Natural killer cell treated with Interleukin-12 subunit alpha and Interleukin-12 subunit beta and Interleukin-15 and Interleukin-18, amount 100 ng/mL, for 72 hours (primary cell): ENCODE measurements around the gene KMT2E. TPM values are rescaled to one million over a fixed set of nuclear protein-coding genes. Genes with fewer than 3 reads are reported as not detected.

ENCODE experiments used
- ATAC-seq, 2 donors: fragments of 150-1000 bp; cut with Tn5 transposase in 1 of 2; sonication (Bioruptor Pico), chemical (Tn5 transposase) in 1 of 2; 2 replicates each; pipeline ENCODE4 v1.10.0; 2021
- DNase-seq: peaks from one replicate; pipeline ENCODE4 v3.0.0; 2022; ENCODE audit warnings: low spot score
- H3K27ac Mint-ChIP-seq, 2 donors: 1 replicate in 1 of 2; 2 replicates in 1 of 2; pipeline ENCODE4 v1.8.0; 2022; ENCODE audit warnings: mixed read lengths in 2 of 2, mild to moderate bottlenecking in 1 of 2, moderate library complexity in 1 of 2
- H3K27me3 Mint-ChIP-seq, 2 donors: 1 replicate in 1 of 2; 2 replicates in 1 of 2; pipeline ENCODE4 v1.8.0; 2022; ENCODE audit warnings: mixed read lengths in 2 of 2
- H3K36me3 Mint-ChIP-seq: one replicate; pipeline ENCODE4 v1.8.0; 2022; ENCODE audit warnings: mixed read lengths
- H3K4me1 Mint-ChIP-seq, 2 donors: 1 replicate in 1 of 2; 2 replicates in 1 of 2; pipeline ENCODE4 v1.8.0; 2022; ENCODE audit warnings: low read depth in 2 of 2, mixed read lengths in 2 of 2, mild to moderate bottlenecking in 1 of 2
- H3K4me3 Mint-ChIP-seq: one replicate; pipeline ENCODE4 v1.8.0; 2022; ENCODE audit warnings: mixed read lengths
- H3K9me3 Mint-ChIP-seq: 2 replicates; pipeline ENCODE4 v1.8.0; 2022; ENCODE audit warnings: mixed read lengths
- total RNA-seq, 2 donors: library from RNA; stranded (reverse); gene quantifications; one replicate each; pipeline ENCODE4 v1.2.3, GENCODE V29; 2022

KMT2E gene
- total RNA-seq, 2 donors from 2014 or later, result 152 to 172 TPM

GRCh38 chr7:105007298-105007697 is 6.7 kb upstream of the KMT2E start:
- Mint-ChIP-seq H3K27ac (peak overlapping the region in 1 of 2 donors; percentile 8), H3K4me1 (peaks cover 49 to 65% of the 10 kb centered on the region in 2 donors), H3K27me3 (no peaks in the 10 kb centered on the region), H3K9me3 (no peaks in the 10 kb centered on the region), H3K36me3 (peaks cover 37% of the 10 kb centered on the region), H3K4me3 (peak overlapping the region; percentile 36)
- ATAC-seq (no peak), DNase-seq (no peak)

DNA sequence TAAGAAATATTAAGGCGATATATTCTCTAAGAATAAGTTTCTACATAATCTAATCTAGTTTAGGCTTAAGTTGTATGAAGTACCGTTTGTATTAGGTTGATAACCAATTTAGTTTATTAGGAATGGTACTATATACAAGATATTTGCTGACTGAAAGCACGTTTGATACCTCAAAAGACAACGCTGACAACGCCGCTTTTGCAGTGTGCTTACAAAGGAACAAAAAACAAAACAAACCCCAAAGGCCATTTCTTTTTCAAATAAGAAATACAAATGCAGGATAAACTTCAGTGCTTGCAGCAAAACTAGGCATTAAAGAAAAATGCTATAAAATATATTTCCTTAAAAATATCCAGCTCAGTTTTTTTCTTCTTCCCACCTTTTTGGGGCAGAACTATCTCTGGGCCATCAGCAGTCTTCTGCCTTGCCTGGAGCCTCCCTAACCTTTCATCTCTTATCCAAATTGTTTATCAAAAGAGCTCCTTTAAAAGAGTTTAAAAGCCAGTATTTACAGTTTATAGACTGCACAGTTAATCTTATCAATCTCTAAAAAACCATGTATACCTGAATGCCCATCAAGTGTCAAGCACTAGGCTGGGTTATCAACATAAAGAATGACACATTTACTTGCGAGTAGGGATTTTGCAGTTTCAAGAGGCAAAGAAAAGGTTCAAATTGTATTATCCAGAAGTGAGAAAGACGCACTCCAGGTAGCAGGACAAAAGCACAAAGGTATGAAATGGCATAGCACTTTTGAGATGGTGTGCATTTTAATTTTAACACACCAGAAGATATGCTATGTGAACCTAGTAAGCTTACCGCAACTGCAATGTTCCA is 4.1 kb upstream of the KMT2E start:
- no peaks in the 10 kb centered on the region for H3K9me3 Mint-ChIP-seq
- DNase-seq (no peak), ATAC-seq (no peak)
- H3K27ac Mint-ChIP-seq, result peak overlapping the region; percentile 100
- peaks cover 37% of the 10 kb centered on the region for H3K36me3 Mint-ChIP-seq
- peak overlapping the region; percentile 98 for H3K4me3 Mint-ChIP-seq
- no peaks in the 10 kb centered on the region for H3K27me3 Mint-ChIP-seq
- peaks cover 42 to 57% of the 10 kb centered on the region in 2 donors for H3K4me1 Mint-ChIP-seq

DNA sequence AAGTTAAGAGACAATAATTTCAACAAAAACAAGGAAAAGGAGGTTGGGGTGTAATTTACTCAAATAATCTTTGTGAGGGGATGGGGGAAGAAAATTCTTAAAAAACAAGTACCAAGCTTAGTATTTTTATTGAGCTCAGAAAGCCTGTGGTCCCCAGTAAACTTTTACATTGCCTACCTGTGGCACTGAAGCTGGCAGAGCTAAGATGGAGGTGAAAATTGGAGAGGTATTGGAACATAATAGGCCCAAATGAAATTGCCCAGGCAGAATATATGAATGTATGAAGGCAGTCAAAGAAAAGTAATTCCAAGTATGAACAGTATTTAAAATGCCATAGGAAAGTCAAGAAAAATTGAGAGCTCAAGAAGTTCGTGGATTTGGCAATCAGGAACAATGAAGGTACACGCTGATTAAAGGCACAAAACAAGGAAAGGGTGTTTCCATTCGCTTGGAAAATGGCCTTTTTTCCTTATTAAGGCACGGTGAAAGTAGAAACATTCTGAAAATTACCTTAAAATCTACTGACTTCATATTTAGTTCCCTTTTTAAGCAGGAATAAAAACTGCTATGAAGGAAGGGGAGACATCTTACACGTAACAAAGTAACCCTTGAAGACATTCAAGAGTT is 3.4 kb upstream of the KMT2E start:
- no peak for DNase-seq
- H3K4me1 Mint-ChIP-seq, result peaks cover 38 to 51% of the 10 kb centered on the region in 2 donors
- peaks cover 38% of the 10 kb centered on the region for H3K36me3 Mint-ChIP-seq
- no peaks in the 10 kb centered on the region for H3K9me3 Mint-ChIP-seq
- no peaks in the 10 kb centered on the region for H3K27me3 Mint-ChIP-seq
- peak overlapping the region; percentile 98 for H3K4me3 Mint-ChIP-seq
- ATAC-seq, result no peak
- peak overlapping the region; percentile 100 for H3K27ac Mint-ChIP-seq

GRCh38 chr7:105011141-105011830 is 2.7 kb upstream of the KMT2E start:
- H3K4me1 Mint-ChIP-seq, result peaks cover 37 to 52% of the 10 kb centered on the region in 2 donors
- H3K4me3 Mint-ChIP-seq, result peak overlapping the region; percentile 98
- DNase-seq (no peak), ATAC-seq (no peak)
- H3K27me3 Mint-ChIP-seq, result no peaks in the 10 kb centered on the region
- H3K9me3 Mint-ChIP-seq, result no peaks in the 10 kb centered on the region
- peaks cover 38% of the 10 kb centered on the region for H3K36me3 Mint-ChIP-seq
- H3K27ac Mint-ChIP-seq, result peak overlapping the region; percentile 100

DNA sequence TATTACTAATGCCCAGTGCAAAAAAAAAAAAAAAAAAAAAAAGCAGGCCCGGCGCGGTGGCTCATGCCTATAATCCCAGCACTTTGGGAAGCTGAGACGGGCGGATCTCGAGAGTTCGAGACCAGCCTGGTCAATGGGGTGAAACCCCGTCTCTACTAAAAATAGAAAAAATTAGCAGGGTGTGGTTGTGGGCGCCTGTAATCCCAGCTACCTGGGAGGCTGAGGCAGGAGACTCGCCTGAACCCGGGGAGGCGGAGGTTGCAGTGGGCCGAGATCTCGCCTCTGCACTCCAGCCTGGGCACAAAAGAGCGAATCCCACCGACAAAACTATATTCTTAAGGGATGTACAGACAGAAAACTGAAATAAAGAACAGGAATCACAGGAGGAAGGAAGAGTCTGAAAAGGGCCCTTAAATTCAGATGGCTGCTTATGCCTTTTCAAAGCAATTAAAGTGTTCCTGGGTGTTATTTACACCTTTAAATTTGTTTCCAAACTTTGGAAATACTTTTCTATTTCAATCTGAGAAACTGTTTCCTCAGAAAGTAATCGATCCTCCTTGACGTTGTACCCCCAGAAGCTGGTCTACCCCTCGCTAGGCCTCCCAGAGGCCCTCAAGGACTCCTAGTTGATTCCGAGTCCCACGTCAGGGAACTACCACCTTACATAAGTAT is 2.0 kb upstream of the KMT2E start:
- H3K36me3 Mint-ChIP-seq, result peaks cover 38% of the 10 kb centered on the region
- peaks cover 39 to 54% of the 10 kb centered on the region in 2 donors for H3K4me1 Mint-ChIP-seq
- no peaks in the 10 kb centered on the region for H3K9me3 Mint-ChIP-seq

DNA sequence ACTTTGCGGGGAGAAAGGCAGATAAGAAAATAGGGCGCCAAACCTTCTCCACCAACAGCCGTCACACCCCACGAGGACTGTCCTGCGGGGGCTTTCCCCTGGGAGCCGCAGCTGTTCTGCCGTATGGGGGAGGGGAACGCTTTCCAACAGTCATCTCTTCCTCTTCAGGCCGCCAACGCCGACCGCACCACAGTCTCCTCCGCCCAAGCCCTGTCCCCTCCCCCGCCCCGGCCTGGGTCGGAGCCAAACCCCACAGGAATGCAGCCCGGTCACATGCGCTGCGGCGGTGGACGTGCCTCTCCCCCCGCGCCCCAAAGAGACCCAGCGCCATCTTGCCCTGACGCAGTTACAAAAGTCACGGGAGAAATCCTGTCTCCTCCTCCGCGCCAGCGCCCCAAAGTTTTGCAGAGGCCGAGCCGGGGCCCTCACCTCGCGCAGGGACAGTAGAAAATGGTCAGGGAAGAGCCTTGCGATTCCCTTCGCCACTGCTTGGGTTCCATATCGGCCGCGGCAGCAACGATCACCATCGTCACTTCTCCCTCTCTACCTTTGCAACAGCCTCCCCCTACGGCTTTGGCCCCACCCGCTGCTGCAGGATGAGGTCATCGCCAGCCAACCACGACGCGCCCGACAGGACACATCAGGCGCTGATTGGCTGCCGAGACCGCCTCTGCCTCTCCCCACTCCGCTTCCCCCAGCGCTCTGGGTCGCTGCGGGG is 1.3 kb upstream of the KMT2E start:
- DNase-seq, result peak; percentile 100
- Mint-ChIP-seq H3K27me3 (no peaks in the 10 kb centered on the region), H3K36me3 (peaks cover 44% of the 10 kb centered on the region), H3K9me3 (no peaks in the 10 kb centered on the region), H3K4me3 (peak overlapping the region; percentile 98), H3K4me1 (peaks cover 43 to 61% of the 10 kb centered on the region in 2 donors), H3K27ac (peak overlapping the region; percentile 100)
- ATAC-seq, result peak; percentile 86 to 89

More for the DNA sequence above, 2.0 kb upstream of the KMT2E start:
- Mint-ChIP-seq H3K4me3 (peak overlapping the region; percentile 98), H3K27me3 (no peaks in the 10 kb centered on the region), H3K27ac (peak overlapping the region; percentile 100)
- no peak for DNase-seq
- no peak for ATAC-seq

DNA sequence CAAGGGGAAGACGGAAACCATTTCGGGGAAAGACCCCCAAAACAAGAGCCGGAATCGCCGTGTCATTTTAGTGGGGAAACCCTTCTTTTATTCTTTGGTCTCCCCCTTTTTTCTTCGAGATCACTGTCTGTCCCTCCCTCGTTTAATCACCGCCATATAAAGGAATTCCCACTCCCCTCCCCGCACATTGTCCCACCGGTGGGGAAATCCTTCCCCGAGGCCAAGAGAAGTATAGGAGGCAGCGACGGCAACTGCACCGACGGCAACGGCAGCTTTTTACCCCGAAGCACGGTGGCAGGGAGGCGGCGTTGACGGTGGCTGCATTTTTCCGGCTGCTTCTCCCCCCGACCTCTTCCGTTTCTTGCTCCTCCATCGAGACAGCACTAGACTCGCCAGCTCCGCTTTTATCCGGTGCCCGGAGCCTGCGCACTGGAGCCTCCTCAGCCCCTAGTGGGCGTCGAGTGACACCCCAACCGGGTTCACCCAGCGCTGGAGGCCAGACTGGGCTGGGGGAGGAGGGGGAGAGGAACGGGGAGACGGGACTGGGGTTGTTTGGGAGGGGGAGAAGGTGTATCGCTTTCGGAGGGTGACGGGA is 687 bp upstream of the KMT2E start:
- Mint-ChIP-seq H3K4me3 (peak overlapping the region; percentile 98), H3K36me3 (peaks cover 40% of the 10 kb centered on the region), H3K4me1 (peaks cover 41 to 58% of the 10 kb centered on the region in 2 donors), H3K27me3 (no peaks in the 10 kb centered on the region), H3K27ac (peak overlapping the region; percentile 100), H3K9me3 (no peaks in the 10 kb centered on the region)
- peak; percentile 75 to 79 for ATAC-seq
- peak; percentile 95 for DNase-seq

DNA sequence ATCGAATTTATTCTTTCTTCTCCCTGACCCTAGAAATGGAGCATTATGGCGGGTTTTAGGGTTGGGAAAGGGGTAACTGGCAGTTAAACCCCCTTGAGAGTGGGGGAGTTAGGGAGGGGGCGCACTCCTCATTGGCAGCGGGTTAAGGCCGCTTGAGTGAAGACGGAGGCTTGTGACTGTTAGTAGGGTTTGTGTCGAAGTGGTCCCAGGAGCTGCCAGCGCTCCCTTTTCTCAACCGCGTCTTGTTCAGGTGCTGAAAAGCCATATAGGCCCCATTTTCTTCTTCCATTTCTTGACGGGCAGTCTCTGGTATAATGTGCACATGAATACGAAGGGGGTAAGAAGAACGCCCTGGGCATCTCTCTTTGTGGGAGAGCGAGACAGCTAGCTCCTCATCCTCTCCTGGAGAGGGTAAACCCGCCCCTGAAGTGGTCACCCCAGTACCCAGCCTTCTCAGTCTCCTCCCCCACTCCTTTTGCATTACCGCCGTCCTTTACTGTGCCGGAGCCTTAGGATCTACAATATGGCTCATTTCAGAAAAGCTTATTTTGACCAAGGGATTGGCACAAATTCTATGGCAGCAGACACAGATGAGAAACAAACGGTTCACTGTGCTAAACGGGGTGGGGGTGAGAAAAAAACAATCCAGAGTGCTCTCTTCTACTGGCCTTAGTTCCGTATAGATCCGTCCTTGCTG is 836 bp downstream of the KMT2E start:
- Mint-ChIP-seq H3K27me3 (no peaks in the 10 kb centered on the region), H3K36me3 (peaks cover 39% of the 10 kb centered on the region), H3K4me3 (peak overlapping the region; percentile 98), H3K9me3 (no peaks in the 10 kb centered on the region), H3K4me1 (peaks cover 35 to 50% of the 10 kb centered on the region in 2 donors), H3K27ac (peak overlapping the region; percentile 100)
- ATAC-seq, result no peak
- peak; percentile 72 for DNase-seq

DNA sequence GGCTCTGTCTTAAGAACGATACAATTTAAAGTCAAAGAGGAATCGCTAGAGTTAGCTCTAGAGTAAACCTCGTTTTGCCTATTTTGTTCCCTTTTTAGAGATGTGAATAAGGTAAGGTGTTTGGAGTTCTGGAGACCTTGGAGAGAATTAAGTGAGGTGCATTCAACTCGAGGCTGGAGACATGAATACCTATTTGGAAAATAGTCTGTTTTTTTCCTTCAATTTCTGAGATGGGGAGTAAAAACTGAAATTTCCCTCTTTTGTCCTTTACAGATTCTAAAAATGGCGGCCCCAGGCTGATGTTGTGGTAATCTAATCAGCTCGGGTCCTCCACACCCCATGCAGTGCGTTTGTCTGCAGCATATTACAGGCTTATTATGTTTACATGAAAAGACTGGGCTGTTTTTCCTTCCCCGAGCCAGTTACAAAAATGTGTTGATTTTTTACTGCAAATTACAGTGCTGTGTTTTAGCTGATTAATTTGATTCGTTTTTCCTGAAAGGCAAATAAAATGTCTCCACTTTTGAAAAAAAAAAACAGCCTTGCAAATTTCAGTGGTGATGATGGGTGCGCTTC is 1.5 kb downstream of the KMT2E start:
- no peak for ATAC-seq
- H3K27ac Mint-ChIP-seq, result peak overlapping the region; percentile 100
- H3K27me3 Mint-ChIP-seq, result no peaks in the 10 kb centered on the region
- peaks cover 34 to 44% of the 10 kb centered on the region in 2 donors for H3K4me1 Mint-ChIP-seq
- H3K9me3 Mint-ChIP-seq, result no peaks in the 10 kb centered on the region
- H3K36me3 Mint-ChIP-seq, result peaks cover 32% of the 10 kb centered on the region
- no peak for DNase-seq
- H3K4me3 Mint-ChIP-seq, result peak overlapping the region; percentile 98

- Mint-ChIP-seq H3K4me3 (peak overlapping the region; percentile 98), H3K36me3 (peaks cover 25% of the 10 kb centered on the region), H3K9me3 (no peaks in the 10 kb centered on the region), H3K27ac (peak overlapping the region; percentile 100), H3K4me1 (peaks cover 36 to 42% of the 10 kb centered on the region in 2 donors), H3K27me3 (no peaks in the 10 kb centered on the region)
- DNase-seq (no peak), ATAC-seq (no peak)
These were observed 2.2 kb downstream of the KMT2E start for GRCh38 chr7:105016068-105016708.

GRCh38 chr7:105016709-105017656 is 3.0 kb downstream of the KMT2E start:
- ATAC-seq, result no peak
- Mint-ChIP-seq H3K4me3 (peak overlapping the region; percentile 98), H3K36me3 (peaks cover 19% of the 10 kb centered on the region)

More at GRCh38 chr7:105016709-105017656, 3.0 kb downstream of the KMT2E start:
- no peaks in the 10 kb centered on the region for H3K27me3 Mint-ChIP-seq
- H3K27ac Mint-ChIP-seq, result peak overlapping the region; percentile 100
- H3K4me1 Mint-ChIP-seq, result peaks cover 40 to 46% of the 10 kb centered on the region in 2 donors
- no peaks in the 10 kb centered on the region for H3K9me3 Mint-ChIP-seq
- DNase-seq, result no peak
